ENCODE results near the gene TTBK2.

TTBK2 gene

GRCh38 chr15:42933886-42934667 lies 13.5 kb upstream of the TTBK2 start:
- Histone ChIP-seq H3K18ac (ENCODE audit: low read depth in 1 of 2, low read length in 2 of 2) (no peak overlapping the region), H3K4me3 (ENCODE audit: insufficient read depth in 1 of 2, low read depth in 1 of 2, low read length in 2 of 2) (no peak overlapping the region)

GRCh38 chr15:42932833-42933515 lies 12.4 kb upstream of the TTBK2 start:
- Histone ChIP-seq H3K79me1 (replicated peaks; ENCODE audit: low read length, poor library complexity, severe bottlenecking) (no peaks in the 10 kb centered on the region), H2BK12ac (ENCODE audit: low read length in 2 of 2) (no peak overlapping the region), H2AK5ac (ENCODE audit: low read length, severe bottlenecking) (no peak overlapping the region), H3K14ac (ENCODE audit: low read length in 2 of 2) (no peak overlapping the region), H4K8ac (ENCODE audit: low read length) (no peak overlapping the region), H3K4me3 (ENCODE audit: insufficient read depth in 1 of 2, low read depth in 1 of 2, low read length in 2 of 2) (no peak overlapping the region), H3K27ac (ENCODE audit: low read length, poor library complexity, severe bottlenecking) (no peak overlapping the region), H3K36me3 (ENCODE audit: control insufficient read depth in 1 of 2, insufficient read depth in 2 of 2, low read depth in 1 of 2, low read length in 2 of 2) (no peaks in the 10 kb centered on the region), H3K18ac (ENCODE audit: low read depth in 1 of 2, low read length in 2 of 2) (no peak overlapping the region), H3K9me3 (ENCODE audit: control insufficient read depth, low read length) (no peaks in the 10 kb centered on the region), H4K91ac (ENCODE audit: low read length) (no peak overlapping the region), H3K23ac (ENCODE audit: low read length in 2 of 2) (no peak overlapping the region), H2BK5ac (ENCODE audit: low read depth, low read length, poor library complexity, severe bottlenecking) (no peak overlapping the region), H3K27me3 (ENCODE audit: control insufficient read depth in 1 of 2, insufficient read depth in 1 of 2, low read length in 2 of 2) (no peaks in the 10 kb centered on the region), H3K9ac (ENCODE audit: low read length) (no peak overlapping the region), H3K4ac (ENCODE audit: low read depth in 1 of 2, low read length in 2 of 2) (no peak overlapping the region), H2BK15ac (ENCODE audit: low read depth, poor library complexity, severe bottlenecking) (no peak overlapping the region), H3K4me1 (ENCODE audit: control insufficient read depth, insufficient read depth, low read depth, low read length) (no peaks in the 10 kb centered on the region), H3K4me2 (ENCODE audit: low read length, poor library complexity, severe bottlenecking) (no peak overlapping the region), H2BK120ac (ENCODE audit: low read depth, low read length) (no peak overlapping the region), H2AFZ (ENCODE audit: low read depth, low read length) (no peak overlapping the region)
- 80% methylated on average over 1 of the region's 2 CpGs for WGBS
- DNase-seq = no peak

More at GRCh38 chr15:42933886-42934667, 13.5 kb upstream of the TTBK2 start:
- Histone ChIP-seq H3K27ac (ENCODE audit: low read length, poor library complexity, severe bottlenecking) (no peak overlapping the region), H2BK120ac (ENCODE audit: low read depth, low read length) (no peak overlapping the region), H2BK15ac (ENCODE audit: low read depth, poor library complexity, severe bottlenecking) (no peak overlapping the region), H2AFZ (ENCODE audit: low read depth, low read length) (no peak overlapping the region), H2AK5ac (ENCODE audit: low read length, severe bottlenecking) (no peak overlapping the region), H3K23ac (ENCODE audit: low read length in 2 of 2) (no peak overlapping the region), H3K14ac (ENCODE audit: low read length in 2 of 2) (no peak overlapping the region), H2BK12ac (ENCODE audit: low read length in 2 of 2) (no peak overlapping the region), H4K8ac (ENCODE audit: low read length) (no peak overlapping the region), H3K4ac (ENCODE audit: low read depth in 1 of 2, low read length in 2 of 2) (no peak overlapping the region), H3K9ac (ENCODE audit: low read length) (no peak overlapping the region), H3K4me1 (ENCODE audit: control insufficient read depth, insufficient read depth, low read depth, low read length) (no peaks in the 10 kb centered on the region), H2BK5ac (ENCODE audit: low read depth, low read length, poor library complexity, severe bottlenecking) (no peak overlapping the region), H3K79me1 (replicated peaks; ENCODE audit: low read length, poor library complexity, severe bottlenecking) (no peaks in the 10 kb centered on the region), H3K4me2 (ENCODE audit: low read length, poor library complexity, severe bottlenecking) (no peak overlapping the region), H3K9me3 (ENCODE audit: control insufficient read depth, low read length) (no peaks in the 10 kb centered on the region), H3K27me3 (ENCODE audit: control insufficient read depth in 1 of 2, insufficient read depth in 1 of 2, low read length in 2 of 2) (no peaks in the 10 kb centered on the region), H3K36me3 (ENCODE audit: control insufficient read depth in 1 of 2, insufficient read depth in 2 of 2, low read depth in 1 of 2, low read length in 2 of 2) (no peaks in the 10 kb centered on the region), H4K91ac (ENCODE audit: low read length) (no peak overlapping the region)
- DNase-seq = peak; percentile 43
- WGBS = 76% methylated on average over 6 of the region's 7 CpGs

GRCh38 chr15:42931702-42932486 lies 11.3 kb upstream of the TTBK2 start:
- Histone ChIP-seq H3K4me1 (ENCODE audit: control insufficient read depth, insufficient read depth, low read depth, low read length) (no peaks in the 10 kb centered on the region), H3K4me3 (ENCODE audit: insufficient read depth in 1 of 2, low read depth in 1 of 2, low read length in 2 of 2) (no peak overlapping the region), H3K79me1 (replicated peaks; ENCODE audit: low read length, poor library complexity, severe bottlenecking) (no peaks in the 10 kb centered on the region), H2BK120ac (ENCODE audit: low read depth, low read length) (no peak overlapping the region), H3K27ac (ENCODE audit: low read length, poor library complexity, severe bottlenecking) (no peak overlapping the region), H2BK12ac (ENCODE audit: low read length in 2 of 2) (no peak overlapping the region), H2AK5ac (ENCODE audit: low read length, severe bottlenecking) (no peak overlapping the region), H2BK15ac (ENCODE audit: low read depth, poor library complexity, severe bottlenecking) (no peak overlapping the region), H2BK5ac (ENCODE audit: low read depth, low read length, poor library complexity, severe bottlenecking) (no peak overlapping the region), H3K14ac (ENCODE audit: low read length in 2 of 2) (no peak overlapping the region), H3K9me3 (ENCODE audit: control insufficient read depth, low read length) (no peaks in the 10 kb centered on the region), H3K36me3 (ENCODE audit: control insufficient read depth in 1 of 2, insufficient read depth in 2 of 2, low read depth in 1 of 2, low read length in 2 of 2) (no peaks in the 10 kb centered on the region), H3K4me2 (ENCODE audit: low read length, poor library complexity, severe bottlenecking) (no peak overlapping the region), H3K9ac (ENCODE audit: low read length) (no peak overlapping the region), H4K8ac (ENCODE audit: low read length) (no peak overlapping the region), H4K91ac (ENCODE audit: low read length) (no peak overlapping the region), H3K18ac (ENCODE audit: low read depth in 1 of 2, low read length in 2 of 2) (no peak overlapping the region), H3K4ac (ENCODE audit: low read depth in 1 of 2, low read length in 2 of 2) (no peak overlapping the region), H3K27me3 (ENCODE audit: control insufficient read depth in 1 of 2, insufficient read depth in 1 of 2, low read length in 2 of 2) (no peaks in the 10 kb centered on the region), H2AFZ (ENCODE audit: low read depth, low read length) (no peak overlapping the region), H3K23ac (ENCODE audit: low read length in 2 of 2) (no peak overlapping the region)
- DNase-seq = no peak
- 78% methylated on average over 6 of the region's 7 CpGs for WGBS

- no peak overlapping the region for H3K23ac ChIP-seq (ENCODE audit: low read length in 2 of 2)
- H3K9me3 ChIP-seq (ENCODE audit: control insufficient read depth, low read length) = no peaks in the 10 kb centered on the region
- H3K18ac ChIP-seq (ENCODE audit: low read depth in 1 of 2, low read length in 2 of 2) = no peak overlapping the region
- H3K4me1 ChIP-seq (ENCODE audit: control insufficient read depth, insufficient read depth, low read depth, low read length) = no peaks in the 10 kb centered on the region
- no peak overlapping the region for H4K8ac ChIP-seq (ENCODE audit: low read length)
- H4K91ac ChIP-seq (ENCODE audit: low read length) = no peak overlapping the region
- no peak overlapping the region for H3K4me3 ChIP-seq (ENCODE audit: insufficient read depth in 1 of 2, low read depth in 1 of 2, low read length in 2 of 2)
- no peak overlapping the region for H3K4me2 ChIP-seq (ENCODE audit: low read length, poor library complexity, severe bottlenecking)
- H3K14ac ChIP-seq (ENCODE audit: low read length in 2 of 2) = no peak overlapping the region
- H2AFZ ChIP-seq (ENCODE audit: low read depth, low read length) = no peak overlapping the region
- H2BK12ac ChIP-seq (ENCODE audit: low read length in 2 of 2) = no peak overlapping the region
- no peak overlapping the region for H3K4ac ChIP-seq (ENCODE audit: low read depth in 1 of 2, low read length in 2 of 2)
- no peak overlapping the region for H3K9ac ChIP-seq (ENCODE audit: low read length)
- H3K27me3 ChIP-seq (ENCODE audit: control insufficient read depth in 1 of 2, insufficient read depth in 1 of 2, low read length in 2 of 2) = no peaks in the 10 kb centered on the region
- no peak overlapping the region for H2AK5ac ChIP-seq (ENCODE audit: low read length, severe bottlenecking)
- H2BK15ac ChIP-seq (ENCODE audit: low read depth, poor library complexity, severe bottlenecking) = no peak overlapping the region
- H3K27ac ChIP-seq (ENCODE audit: low read length, poor library complexity, severe bottlenecking) = no peak overlapping the region
- no peaks in the 10 kb centered on the region for H3K36me3 ChIP-seq (ENCODE audit: control insufficient read depth in 1 of 2, insufficient read depth in 2 of 2, low read depth in 1 of 2, low read length in 2 of 2)
- no peak for DNase-seq
- no peaks in the 10 kb centered on the region for H3K79me1 ChIP-seq (replicated peaks; ENCODE audit: low read length, poor library complexity, severe bottlenecking)
- no peak overlapping the region for H2BK5ac ChIP-seq (ENCODE audit: low read depth, low read length, poor library complexity, severe bottlenecking)
- 80% methylated on average over 1 of the region's 2 CpGs for WGBS
- H2BK120ac ChIP-seq (ENCODE audit: low read depth, low read length) = no peak overlapping the region
Measured at GRCh38 chr15:42929306-42929848, 8.8 kb upstream of the TTBK2 start.

Data from mesenchymal stem cell (in vitro differentiated cells and primary cell).